Kidney (tissue), 14 donors: Measurements from ENCODE around the gene FRAT2. TPM values are rescaled to one million over a fixed set of nuclear protein-coding genes. Genes with fewer than 3 reads are reported as not detected.
"Not testable (repeated sequence)": the region's sequence is repeated elsewhere in the genome, so short reads cannot be mapped to it uniquely, and the experiment has no call there.

Source experiments
- DNase-seq, 5 donors: peaks; one replicate each; pipeline ENCODE4 v3.0.0-alpha.2; 2013 to 2020
- FAIRE-seq: peaks from 2 replicates; lab custom pipeline; 2012; peaks lifted over from hg19 to GRCh38; lab: Jason Lieb, UNC
- H3K27ac ChIP-seq, 2 donors: one replicate each; pipeline ENCODE4 v1.7.0; 2013; ENCODE audit warnings: low read depth in 2 of 2, low read length in 2 of 2, inconsistent platforms in 1 of 2
- H3K27me3 ChIP-seq: one replicate; pipeline ENCODE4 v1.7.1; 2013; ENCODE audit warnings: low read length, inconsistent platforms; ENCODE audit not compliant: control insufficient read depth, insufficient read depth
- H3K36me3 ChIP-seq, 3 donors: one replicate each; pipeline versions ENCODE4 v1.7.0 to v1.7.1; 2013; ENCODE audit warnings: low read length in 3 of 3, control low read depth in 1 of 3, inconsistent platforms in 1 of 3; ENCODE audit not compliant: insufficient read depth in 3 of 3, control insufficient read depth in 2 of 3
- H3K4me1 ChIP-seq, 3 donors: one replicate each; pipeline versions ENCODE4 v1.7.0 to v1.7.1; 2013; ENCODE audit warnings: low read length in 3 of 3, inconsistent platforms in 1 of 3, low read depth in 1 of 3; ENCODE audit not compliant: control insufficient read depth in 2 of 3, insufficient read depth in 2 of 3
- H3K4me3 ChIP-seq, 3 donors: one replicate each; pipeline versions ENCODE4 v1.7.0 to v1.8.1; 2013; ENCODE audit warnings: low read length in 3 of 3, control low read depth in 1 of 3, inconsistent platforms in 1 of 3
- H3K9ac ChIP-seq, 3 donors: one replicate each; pipeline versions ENCODE4 v1.7.0 to v1.7.1; 2013; ENCODE audit warnings: low read length in 3 of 3, control low read depth in 1 of 3, inconsistent platforms in 1 of 3
- H3K9me3 ChIP-seq, 3 donors: one replicate each; pipeline versions ENCODE4 v1.7.0 to v1.7.1; 2013; ENCODE audit warnings: low read length in 3 of 3, control low read depth in 1 of 3, inconsistent platforms in 1 of 3; ENCODE audit not compliant: control insufficient read depth in 2 of 3, insufficient read depth in 1 of 3
- intact Hi-C: fragments of 100-400 bp; cut with DNase I; formaldehyde crosslinking; loops from one replicate; pipeline ENCODE4 v1.11.1; 2022
- polyA plus RNA-seq: library from polyadenylated mRNA; stranded (reverse); fragments of 350-450 nt; fragmentation: Illumina TruSeq; extraction: RNeasy Lipid Tissue Mini Kit (QIAGEN cat#74804); gene quantifications from one replicate; pipeline ENCODE4 v1.2.3, GENCODE V29; 2014; ENCODE audit warnings: low read depth, low replicate concordance; ENCODE audit not compliant: insufficient read depth
- total RNA-seq: library from RNA; stranded (reverse); fragmentation: NEBNext Ultra II Directional; extraction: Animal tissue kit (Norgen Biotek cat#: 25700); gene quantifications from one replicate; pipeline ENCODE4 v1.2.1, GENCODE V29; 2021
- TF ChIP-seq, protein P1 (sequence below): IDR thresholded peaks from 3 replicates; pipeline ENCODE4 v1.5.1; 2012; ENCODE audit warnings: mild to moderate bottlenecking, moderate library complexity, borderline replicate concordance; ENCODE audit not compliant: insufficient read depth; ENCODE audit errors: extremely low read depth
- donor health status: control.
- donor health status: control.
- donor health status: control.
- donor health status: control.
- donor health status: control.
- donor health status: DM: yes; HTN: yes; CAD: no.
- donor health status: Normal renal cell carcinoma (clear cell type).

FRAT2 gene
- total and polyA plus RNA-seq, 2 donors from 2014 or later, result 5.4 to 16.8 TPM

DNA sequence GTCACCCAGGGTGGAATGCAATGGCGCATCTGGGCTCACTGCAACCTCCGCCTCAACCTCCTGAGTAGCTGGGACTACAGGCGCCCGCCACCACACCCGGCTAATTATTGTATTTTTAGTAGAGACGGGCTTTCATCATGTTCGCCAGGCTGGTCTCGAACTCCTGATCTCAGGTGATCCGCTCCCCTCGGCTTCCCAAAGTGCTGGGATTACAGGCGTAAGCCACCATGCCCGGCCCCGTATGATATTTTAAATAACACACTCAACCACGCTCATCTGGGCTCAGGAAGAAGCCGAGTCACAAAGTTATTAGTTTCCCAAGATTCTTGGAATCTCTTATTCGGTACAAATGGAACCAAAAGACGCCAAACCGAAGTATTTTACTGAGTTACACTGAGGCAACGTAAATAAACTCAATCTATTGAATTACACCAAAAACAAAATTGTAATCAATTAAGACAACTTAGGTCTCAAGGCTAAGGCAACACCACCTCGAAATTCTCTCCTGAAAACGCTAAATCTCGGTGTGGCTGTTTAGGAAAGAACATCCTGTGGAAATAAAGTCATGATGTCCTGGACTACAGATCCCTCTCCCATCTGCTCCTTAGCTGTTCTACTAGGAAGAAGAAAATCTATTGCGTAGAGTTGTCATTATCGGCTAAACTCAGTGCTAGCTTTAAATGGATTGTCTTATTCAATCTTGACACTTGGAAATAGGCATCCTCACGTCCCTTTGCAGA, 43.0 kb downstream of the FRAT2 start:
- Histone ChIP-seq H3K4me1 (peaks cover 0 to 4% (median 2%) of the 10 kb centered on the region in 3 donors), H3K27me3 (no peaks in the 10 kb centered on the region), H3K9me3 (no peaks in the 10 kb centered on the region), H3K36me3 (no peaks in the 10 kb centered on the region), H3K27ac (peak overlapping the region; percentile 92 to 96), H3K9ac (peak overlapping the region; percentile 63 to 92 (median 88)), H3K4me3 (peak overlapping the region; percentile 81 to 98 (median 97))
- TF ChIP-seq, protein P1, sequence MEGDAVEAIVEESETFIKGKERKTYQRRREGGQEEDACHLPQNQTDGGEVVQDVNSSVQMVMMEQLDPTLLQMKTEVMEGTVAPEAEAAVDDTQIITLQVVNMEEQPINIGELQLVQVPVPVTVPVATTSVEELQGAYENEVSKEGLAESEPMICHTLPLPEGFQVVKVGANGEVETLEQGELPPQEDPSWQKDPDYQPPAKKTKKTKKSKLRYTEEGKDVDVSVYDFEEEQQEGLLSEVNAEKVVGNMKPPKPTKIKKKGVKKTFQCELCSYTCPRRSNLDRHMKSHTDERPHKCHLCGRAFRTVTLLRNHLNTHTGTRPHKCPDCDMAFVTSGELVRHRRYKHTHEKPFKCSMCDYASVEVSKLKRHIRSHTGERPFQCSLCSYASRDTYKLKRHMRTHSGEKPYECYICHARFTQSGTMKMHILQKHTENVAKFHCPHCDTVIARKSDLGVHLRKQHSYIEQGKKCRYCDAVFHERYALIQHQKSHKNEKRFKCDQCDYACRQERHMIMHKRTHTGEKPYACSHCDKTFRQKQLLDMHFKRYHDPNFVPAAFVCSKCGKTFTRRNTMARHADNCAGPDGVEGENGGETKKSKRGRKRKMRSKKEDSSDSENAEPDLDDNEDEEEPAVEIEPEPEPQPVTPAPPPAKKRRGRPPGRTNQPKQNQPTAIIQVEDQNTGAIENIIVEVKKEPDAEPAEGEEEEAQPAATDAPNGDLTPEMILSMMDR, result no peak
- FAIRE-seq, result no peak
- DNase-seq, result no peak
- intact Hi-C loops, result no loop called here

- H3K9ac ChIP-seq, DNase-seq, H3K27ac ChIP-seq, intact Hi-C loops, H3K27me3 ChIP-seq, H3K9me3 ChIP-seq, H3K4me3 ChIP-seq, FAIRE-seq, H3K36me3 ChIP-seq, H3K4me1 ChIP-seq: not testable (repeated sequence)
These were observed 43.8 kb downstream of the FRAT2 start for GRCh38 chr10:97290576-97291356.

DNA sequence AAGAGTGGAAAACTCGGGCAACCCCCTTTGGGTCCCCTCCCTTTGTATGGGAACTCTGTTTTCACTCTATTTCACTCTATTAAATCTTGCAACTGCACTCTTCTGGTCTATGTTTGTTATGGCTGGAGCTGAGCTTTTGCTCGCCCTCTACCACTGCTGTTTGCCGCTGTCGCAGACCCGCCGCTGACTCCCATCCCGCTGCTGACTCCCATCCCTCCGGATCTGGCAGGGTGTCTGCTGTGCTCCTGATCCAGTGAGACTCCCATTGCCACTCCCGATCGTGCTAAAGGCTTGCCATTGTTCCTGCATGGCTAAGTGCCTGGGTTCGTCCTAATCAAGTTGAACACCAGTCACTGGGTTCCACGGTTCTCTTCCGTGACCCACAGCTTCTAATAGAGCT, 44.5 kb downstream of the FRAT2 start:
- H3K27ac ChIP-seq, H3K36me3 ChIP-seq, H3K9ac ChIP-seq, DNase-seq, H3K9me3 ChIP-seq, intact Hi-C loops, H3K27me3 ChIP-seq, FAIRE-seq, H3K4me1 ChIP-seq, H3K4me3 ChIP-seq: not testable (repeated sequence)

Other genes starting within 250 kb of the FRAT2 start
- 0.35 TPM for gene SLIT1, start 148.8 kb downstream of the FRAT2 start, total RNA-seq
- 0.06 TPM for gene SLIT1, start 148.8 kb downstream of the FRAT2 start, polyA plus RNA-seq
- gene ARHGAP19, start 42.1 kb downstream of the FRAT2 start, total RNA-seq, result 10.6 TPM
- gene ARHGAP19, start 42.1 kb downstream of the FRAT2 start, polyA plus RNA-seq, result 5.3 TPM
- 7.0 TPM for gene FRAT1, start 15.5 kb downstream of the FRAT2 start, total RNA-seq
- gene FRAT1, start 15.5 kb downstream of the FRAT2 start, polyA plus RNA-seq, result 2.1 TPM
- 30.0 TPM for gene RRP12, start 66.6 kb upstream of the FRAT2 start, total RNA-seq
- 9.7 TPM for gene RRP12, start 66.6 kb upstream of the FRAT2 start, polyA plus RNA-seq
- 161 TPM for gene PGAM1, start 91.5 kb upstream of the FRAT2 start, total RNA-seq
- 328 TPM for gene PGAM1, start 91.5 kb upstream of the FRAT2 start, polyA plus RNA-seq
- 28.8 TPM for gene EXOSC1, start 111.3 kb upstream of the FRAT2 start, total RNA-seq
- 40.9 TPM for gene EXOSC1, start 111.3 kb upstream of the FRAT2 start, polyA plus RNA-seq
- 35.9 TPM for gene ZDHHC16, start 111.4 kb upstream of the FRAT2 start, total RNA-seq
- 48.9 TPM for gene ZDHHC16, start 111.4 kb upstream of the FRAT2 start, polyA plus RNA-seq
- gene MMS19, start 163.7 kb upstream of the FRAT2 start, total RNA-seq, result 56.1 TPM
- 49.7 TPM for gene MMS19, start 163.7 kb upstream of the FRAT2 start, polyA plus RNA-seq
- gene UBTD1, start 164.2 kb upstream of the FRAT2 start, total RNA-seq, result 17.4 TPM
- gene UBTD1, start 164.2 kb upstream of the FRAT2 start, polyA plus RNA-seq, result 26.1 TPM
- 3.6 TPM for gene ANKRD2, start 238.1 kb upstream of the FRAT2 start, total RNA-seq
- gene ANKRD2, start 238.1 kb upstream of the FRAT2 start, polyA plus RNA-seq, result 10.0 TPM
- 28.8 TPM for gene HOGA1, start 249.7 kb upstream of the FRAT2 start, total RNA-seq
- gene HOGA1, start 249.7 kb upstream of the FRAT2 start, polyA plus RNA-seq, result 100 TPM